Small intestine (tissue), 7 donors: ENCODE measurements around the gene SREK1. TPM values are rescaled to one million over a fixed set of nuclear protein-coding genes. Genes with fewer than 3 reads are reported as not detected.
"Not testable (repeated sequence)": the region's sequence is repeated elsewhere in the genome, so short reads cannot be mapped to it uniquely, and the experiment has no call there.

Source experiments
- DNase-seq, 2 donors: peaks; one replicate each; pipeline versions ENCODE4 v3.0.0 to v3.0.0-alpha.2; 2013
- FAIRE-seq: peaks from 2 replicates; lab custom pipeline; 2012; peaks lifted over from hg19 to GRCh38; lab: Jason Lieb, UNC
- H3K27ac ChIP-seq, 3 donors: one replicate each; pipeline ENCODE4 v1.5.1; 2013; ENCODE audit warnings: low read length in 2 of 3, mild to moderate bottlenecking in 2 of 3, control low read depth in 1 of 3, inconsistent platforms in 1 of 3, low read depth in 1 of 3, moderate library complexity in 1 of 3
- H3K27me3 ChIP-seq, 3 donors: one replicate each; pipeline ENCODE4 v1.6.1; 2013; ENCODE audit warnings: low read length in 3 of 3, inconsistent platforms in 1 of 3; ENCODE audit not compliant: control insufficient read depth in 3 of 3, insufficient read depth in 3 of 3
- H3K36me3 ChIP-seq, 3 donors: one replicate each; pipeline ENCODE4 v1.6.1; 2013; ENCODE audit warnings: low read length in 3 of 3, inconsistent platforms in 1 of 3, low read depth in 1 of 3, mild to moderate bottlenecking in 1 of 3, moderate library complexity in 1 of 3; ENCODE audit not compliant: control insufficient read depth in 3 of 3, insufficient read depth in 2 of 3
- H3K4me1 ChIP-seq, 3 donors: one replicate each; pipeline ENCODE4 v1.6.1; 2013; ENCODE audit warnings: low read length in 2 of 3, inconsistent platforms in 1 of 3, low read depth in 1 of 3, mild to moderate bottlenecking in 1 of 3, moderate library complexity in 1 of 3; ENCODE audit not compliant: control insufficient read depth in 3 of 3, insufficient read depth in 2 of 3
- H3K4me3 ChIP-seq, 3 donors: one replicate each; pipeline ENCODE4 v1.5.1; 2013; ENCODE audit warnings: low read length in 3 of 3, control low read depth in 1 of 3, inconsistent platforms in 1 of 3, low read depth in 1 of 3, mild to moderate bottlenecking in 1 of 3, moderate library complexity in 1 of 3
- H3K9me3 ChIP-seq, 2 donors: one replicate each; pipeline ENCODE4 v1.6.1; 2013; ENCODE audit warnings: low read depth in 1 of 2, low read length in 1 of 2; ENCODE audit not compliant: control insufficient read depth in 2 of 2, insufficient read depth in 1 of 2
- WGBS, 3 donors: extraction: QIAGEN DNeasy Blood & Tissue Kit; methylation state at CpG; one replicate each; pipeline ENCODE4 v1.1.7; 2013; 5-methylcytosine and 5-hydroxymethylcytosine counted together
- polyA plus RNA-seq, 4 donors: library from polyadenylated mRNA; stranded (reverse) in 3 of 4; unstranded in 1 of 4; fragments of 200-250 nt in 3 of 4; fragments of 120-200 nt in 1 of 4; gene quantifications; one replicate each; pipeline versions ENCODE4 v1.2.1 to v1.2.3, GENCODE V29; 2013
- donor health status: healthy with polysubstance abuse.
- donor health status: control.
- donor health status: control.
- donor health status: Bipolar disorder and iron deficiency.
- donor health status: healthy.

Gene SREK1
- polyA plus RNA-seq, 4 donors: 18.1 to 121 (median 25.1) TPM

DNA sequence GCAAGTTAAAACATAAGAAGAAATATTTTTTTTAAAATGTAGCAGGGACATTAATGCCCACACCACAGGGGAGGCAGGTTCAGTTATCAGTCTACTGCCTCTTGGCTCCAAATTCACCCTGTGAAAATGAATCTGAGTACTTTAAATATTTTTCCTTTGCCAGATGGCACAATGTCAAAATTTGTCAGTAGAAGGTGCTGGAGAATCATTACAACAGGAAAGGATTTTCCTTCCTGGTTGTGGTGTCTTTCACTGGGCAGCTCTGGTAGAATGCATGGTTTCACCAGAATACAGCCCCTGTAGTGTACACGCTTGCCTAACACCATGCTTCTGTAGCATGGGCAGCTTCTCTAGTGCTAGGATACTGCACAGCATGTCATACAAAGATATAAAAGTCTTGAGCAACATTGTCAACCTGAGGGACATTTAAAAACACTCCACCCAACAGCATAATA lies 9.7 kb upstream of the SREK1 start:
- Histone ChIP-seq H3K27me3 (no peaks in the 10 kb centered on the region), H3K4me3 (no peak overlapping the region), H3K27ac (no peak overlapping the region), H3K9me3 (no peaks in the 10 kb centered on the region), H3K4me1 (no peaks in the 10 kb centered on the region), H3K36me3 (no peaks in the 10 kb centered on the region)
- FAIRE-seq (no peak), DNase-seq (no peak)
- 78 to 93% (median 82%) methylated on average over 1 of the region's 1 CpG for WGBS, 3 donors

GRCh38 chr5:66136053-66136452 lies 8.0 kb upstream of the SREK1 start:
- Histone ChIP-seq H3K27me3 (no peaks in the 10 kb centered on the region), H3K27ac (no peak overlapping the region), H3K36me3 (no peaks in the 10 kb centered on the region), H3K9me3 (no peaks in the 10 kb centered on the region), H3K4me3 (no peak overlapping the region), H3K4me1 (no peaks in the 10 kb centered on the region)
- 74 to 90% (median 87%) methylated on average over 2 of the region's 2 CpGs for WGBS, 3 donors
- DNase-seq: no peak
- no peak for FAIRE-seq

GRCh38 chr5:66136944-66137343 lies 7.2 kb upstream of the SREK1 start:
- not testable (repeated sequence) for FAIRE-seq, DNase-seq, H3K9me3 ChIP-seq, H3K36me3 ChIP-seq, H3K4me3 ChIP-seq, H3K4me1 ChIP-seq, H3K27ac ChIP-seq, H3K27me3 ChIP-seq
- WGBS, 3 donors: 72 to 89% (median 85%) methylated on average over 3 of the region's 3 CpGs

DNA sequence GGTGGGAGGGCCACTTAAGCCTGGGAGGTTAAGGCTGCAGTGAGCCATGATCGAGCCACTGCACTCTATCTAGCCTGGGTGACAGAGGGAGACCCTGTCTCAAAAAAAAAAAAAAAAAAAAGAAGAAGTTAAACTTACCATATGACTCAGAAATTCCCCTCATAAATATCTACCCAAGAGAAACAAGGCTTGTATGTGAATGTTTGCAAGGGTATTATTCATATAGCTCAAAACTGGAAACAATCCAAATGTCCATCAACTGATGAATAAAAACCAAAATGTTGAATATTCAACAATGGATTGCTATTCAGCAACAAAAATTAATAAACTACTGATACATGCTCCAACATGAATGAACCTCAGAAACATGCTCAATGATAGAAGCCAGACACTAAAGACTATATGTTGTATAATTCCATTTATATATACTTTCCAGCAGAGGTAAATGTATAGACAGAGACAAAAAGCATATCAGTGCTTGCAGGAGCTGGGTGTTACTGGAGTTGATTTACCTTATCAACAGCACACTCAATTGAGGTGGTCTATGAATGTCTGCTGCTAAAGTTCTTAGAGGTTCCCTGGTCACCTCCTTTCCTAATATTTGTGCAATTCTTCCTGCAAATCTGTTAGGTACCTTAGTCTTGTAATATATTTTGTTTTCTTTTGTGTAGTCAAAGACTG lies 5.3 kb upstream of the SREK1 start:
- DNase-seq: no peak
- H3K36me3 ChIP-seq: no peaks in the 10 kb centered on the region

DNA sequence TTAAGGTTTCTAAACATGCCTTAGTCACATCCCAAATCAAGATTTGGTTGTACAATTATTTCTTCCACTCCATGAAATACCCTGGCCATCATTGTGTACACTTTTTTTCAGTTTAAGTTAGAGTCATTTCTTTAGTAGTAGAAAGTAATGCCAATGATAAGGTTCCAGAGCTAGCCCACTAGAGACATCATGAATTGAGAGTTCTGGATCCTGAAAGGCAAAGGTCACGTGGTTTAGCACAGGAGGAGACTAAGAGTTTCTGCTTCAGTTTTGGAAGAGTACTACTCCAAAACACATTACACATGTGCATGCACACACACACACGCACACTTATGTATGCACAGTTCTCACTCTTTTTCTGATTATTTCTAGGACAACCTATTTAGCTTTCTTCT lies 4.8 kb upstream of the SREK1 start:
- Histone ChIP-seq H3K4me3 (no peak overlapping the region), H3K4me1 (peaks cover 0 to 3% (median 0%) of the 10 kb centered on the region in 3 donors), H3K9me3 (no peaks in the 10 kb centered on the region), H3K27ac (no peak overlapping the region), H3K36me3 (no peaks in the 10 kb centered on the region), H3K27me3 (no peaks in the 10 kb centered on the region)
- no peak for FAIRE-seq
- 86 to 91% (median 90%) methylated on average over 2 of the region's 2 CpGs for WGBS, 3 donors
- DNase-seq: no peak

More for the DNA sequence above, 5.3 kb upstream of the SREK1 start:
- 63 to 77% (median 64%) methylated on average over 1 of the region's 1 CpG for WGBS, 3 donors
- Histone ChIP-seq H3K4me1 (peaks cover 0 to 3% (median 0%) of the 10 kb centered on the region in 3 donors), H3K27me3 (no peaks in the 10 kb centered on the region), H3K27ac (no peak overlapping the region), H3K4me3 (no peak overlapping the region), H3K9me3 (no peaks in the 10 kb centered on the region)
- FAIRE-seq: no peak

GRCh38 chr5:66142417-66142816 lies 1.7 kb upstream of the SREK1 start:
- H3K4me1 ChIP-seq: peaks cover 0 to 3% (median 0%) of the 10 kb centered on the region in 3 donors
- DNase-seq (no peak), FAIRE-seq (no peak)
- 76 to 81% (median 80%) methylated on average over 2 of the region's 2 CpGs for WGBS, 3 donors
- H3K36me3 ChIP-seq: no peaks in the 10 kb centered on the region
- H3K27ac ChIP-seq: no peak overlapping the region
- H3K27me3 ChIP-seq: no peaks in the 10 kb centered on the region
- no peak overlapping the region for H3K4me3 ChIP-seq
- no peaks in the 10 kb centered on the region for H3K9me3 ChIP-seq

- WGBS, 3 donors: 22 to 27% (median 24%) methylated on average over 16 of the region's 16 CpGs
- Histone ChIP-seq H3K27ac (peak overlapping the region; percentile 93 to 99 (median 98)), H3K4me1 (peaks cover 0 to 3% (median 0%) of the 10 kb centered on the region in 3 donors), H3K4me3 (peak overlapping the region; percentile 75 to 79 (median 78)), H3K9me3 (no peaks in the 10 kb centered on the region), H3K27me3 (no peaks in the 10 kb centered on the region), H3K36me3 (peaks cover 0 to 1% (median 0%) of the 10 kb centered on the region in 3 donors)
- DNase-seq (no peak), FAIRE-seq (no peak)
These were observed 527 bp upstream of the SREK1 start for GRCh38 chr5:66143473-66144073.

DNA sequence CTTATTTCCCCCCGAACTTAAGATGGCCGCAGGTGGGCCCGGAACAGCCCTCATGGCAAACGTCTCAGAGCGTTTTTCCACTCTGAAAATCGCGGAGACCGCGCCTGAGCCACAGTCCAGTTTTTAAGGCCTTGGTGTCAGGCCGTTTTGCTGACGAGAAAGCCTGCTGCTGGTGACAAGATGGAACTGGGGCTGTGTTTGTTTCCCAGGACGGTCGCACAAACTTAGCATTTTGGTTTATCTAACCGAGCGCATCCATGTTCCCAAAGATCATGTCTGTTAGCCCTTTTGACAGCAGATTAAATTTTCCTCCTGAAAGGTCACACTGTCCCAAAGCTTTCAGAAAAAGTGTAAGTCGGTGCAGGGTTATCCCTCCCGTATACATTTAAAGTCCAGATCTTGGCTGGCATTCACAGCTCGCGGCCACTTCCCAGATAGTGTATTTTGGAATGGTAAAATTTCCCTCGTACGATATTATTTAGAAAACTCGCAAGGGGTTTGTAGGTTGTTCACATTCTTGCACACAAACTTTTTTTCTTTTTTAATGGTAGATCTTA lies 812 bp downstream of the SREK1 start:
- DNase-seq (no peak), FAIRE-seq (no peak)
- Histone ChIP-seq H3K4me3 (peak overlapping the region; percentile 75 to 79 (median 78)), H3K36me3 (peaks cover 0 to 5% (median 0%) of the 10 kb centered on the region in 3 donors), H3K27me3 (no peaks in the 10 kb centered on the region), H3K4me1 (peaks cover 0 to 3% (median 0%) of the 10 kb centered on the region in 3 donors), H3K9me3 (no peaks in the 10 kb centered on the region), H3K27ac (peak overlapping the region; percentile 93 to 99 (median 98))
- WGBS, 3 donors: 0 to 1% (median 0%) methylated on average over 22 of the region's 22 CpGs
